ENCODE measurements around the gene DOCK4. TPM values are rescaled to one million over a fixed set of nuclear protein-coding genes. Genes with fewer than 3 reads are reported as not detected.

The DOCK4 gene
- total RNA-seq, 1 experiment from 2014 or later = 4.9 TPM

DNA sequence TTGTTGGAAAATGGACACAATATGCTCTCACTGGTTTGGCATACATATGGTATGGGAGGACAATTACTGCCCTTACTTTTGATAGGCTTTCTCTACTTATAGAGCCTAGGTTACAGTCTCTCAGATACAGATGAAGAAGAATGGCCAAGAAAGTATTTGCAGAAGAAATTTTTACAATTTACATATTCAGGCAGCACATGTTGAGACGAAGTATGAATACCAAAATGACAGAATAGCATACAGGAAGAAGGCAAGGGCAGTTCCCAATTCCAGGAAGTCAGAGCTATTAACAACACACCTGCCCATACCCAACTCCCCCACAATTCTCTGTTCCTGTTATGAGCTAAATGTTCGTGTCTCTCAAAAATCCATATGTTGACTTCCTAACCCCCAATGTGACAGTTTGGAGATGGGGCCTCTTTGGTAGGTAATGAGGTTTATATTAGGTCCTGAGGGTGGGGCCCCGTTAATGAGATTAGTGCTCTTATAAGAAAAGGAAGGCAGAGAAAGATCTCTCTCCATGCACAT, 67.8 kb downstream of the DOCK4 start:
- Histone ChIP-seq H3K18ac (ENCODE audit: insufficient read length, low read depth, low read length) (no peak overlapping the region), H3K27me3 (ENCODE audit: insufficient read depth, low read length) (no peaks in the 10 kb centered on the region), H4K8ac (replicated peaks; ENCODE audit: insufficient read length, low read depth, low read length) (no peak overlapping the region), H3K9ac (ENCODE audit: extremely low read depth, insufficient read length, low read length) (no peak overlapping the region), H3K23ac (ENCODE audit: insufficient read length, low read depth, low read length) (no peak overlapping the region), H2BK12ac (ENCODE audit: insufficient read length, low read depth, low read length) (no peak overlapping the region), H3K79me1 (ENCODE audit: insufficient read depth, low read depth, low read length, poor library complexity, severe bottlenecking) (peaks cover 4% of the 10 kb centered on the region), H3K14ac (ENCODE audit: insufficient read depth, low read length) (no peak overlapping the region), H2BK15ac (ENCODE audit: low read depth, low read length) (no peak overlapping the region), H3K27ac (ENCODE audit: insufficient read length, low read depth, low read length) (no peak overlapping the region), H3K56ac (ENCODE audit: insufficient read length, low read depth, low read length) (no peak overlapping the region), H3K4ac (ENCODE audit: low read depth, low read length) (no peak overlapping the region), H2AFZ (ENCODE audit: low read length) (no peak overlapping the region), H4K20me1 (ENCODE audit: control insufficient read depth, insufficient read depth, insufficient read length) (no peaks in the 10 kb centered on the region), H3T11ph (ENCODE audit: low read length) (no peak overlapping the region), H2BK120ac (ENCODE audit: low read depth, low read length, poor library complexity, severe bottlenecking) (no peak overlapping the region), H3K4me2 (ENCODE audit: insufficient read depth, insufficient read length, low read length) (no peak overlapping the region), H2BK5ac (ENCODE audit: insufficient read length, low read length) (no peak overlapping the region), H3K4me1 (ENCODE audit: insufficient read depth, low read length) (peaks cover 14% of the 10 kb centered on the region; the same call in 1 of the 2 replicates), H4K5ac (ENCODE audit: insufficient read length, low read depth, low read length) (no peak overlapping the region), H3K79me2 (ENCODE audit: insufficient read depth, low read length) (no peaks in the 10 kb centered on the region; the same call in 1 of the 2 replicates), H2BK20ac (ENCODE audit: low read depth, low read length, poor library complexity, severe bottlenecking) (no peak overlapping the region), H3K23me2 (ENCODE audit: insufficient read length, low read depth, low read length, poor library complexity, severe bottlenecking) (no peaks in the 10 kb centered on the region), H4K91ac (ENCODE audit: insufficient read length, low read depth, low read length) (no peak overlapping the region), H2AK5ac (ENCODE audit: insufficient read length, low read length) (no peak overlapping the region), H3K9me3 (ENCODE audit: control insufficient read depth, low read depth, low read length) (no peaks in the 10 kb centered on the region)
- TF ChIP-seq CTCF (conservative IDR thresholded peaks at IDR 0.05) = no peak
- peaks cover 5 to 9% of the 10 kb centered on the region in 2 experiments; a peak in 3 of 4 replicates for H3K4me1 Mint-ChIP-seq
- no peak for DNase-seq
- H3K9me3 Mint-ChIP-seq = no peaks in the 10 kb centered on the region
- H3K36me3 Mint-ChIP-seq (ENCODE audit: insufficient read depth in 1 of 3, low read depth in 3 of 3) = no peaks in the 10 kb centered on the region
- WGBS (ENCODE audit: extremely low coverage, insufficient read length, low lambda C conversion rate) = no CpG with 5 or more reads among the region's 3 CpGs
- no peak overlapping the region for H3K27ac Mint-ChIP-seq
- H3K4me3 Mint-ChIP-seq = no peak overlapping the region
- H3K27me3 Mint-ChIP-seq (ENCODE audit: low read depth) = no peaks in the 10 kb centered on the region
